HCT116 (cell line): ENCODE results near the gene DIP2A.

Experiments
- EZH2 ChIP-seq: fragments of 200-600 bp; sonication (generic); IDR thresholded peaks from 2 replicates; pipeline ENCODE4 v1.6.1; 2017; ENCODE audit warnings: antibody characterized with exemption, mixed run types
- EZH2phosphoT487 ChIP-seq: fragments of 200-600 bp; IDR thresholded peaks from 2 replicates; pipeline ENCODE4 v1.6.1; 2018; ENCODE audit warnings: antibody characterized with exemption, borderline replicate concordance
- MAX ChIP-seq: IDR thresholded peaks from 2 replicates; pipeline ENCODE4 v1.6.1; 2012
- POLR2A ChIP-seq: IDR thresholded peaks from 2 replicates; pipeline ENCODE4 v1.7.0; 2011; ENCODE audit warnings: borderline replicate concordance; ENCODE audit not compliant: insufficient read depth, insufficient read length; ENCODE audit errors: extremely low read depth
- POLR2AphosphoS5 ChIP-seq: IDR thresholded peaks from 2 replicates; pipeline ENCODE4 v1.6.1; 2011; ENCODE audit warnings: mild to moderate bottlenecking, low read depth, low read length, moderate library complexity
- RAD21 ChIP-seq: IDR thresholded peaks from 2 replicates; pipeline ENCODE4 v1.6.1; 2012; ENCODE audit warnings: low read depth, mild to moderate bottlenecking
- SP1 ChIP-seq: IDR thresholded peaks from 2 replicates; pipeline ENCODE4 v1.6.1; 2012; ENCODE audit warnings: low read depth
- YY1 ChIP-seq: IDR thresholded peaks from 2 replicates; pipeline ENCODE4 v1.6.1; 2011; ENCODE audit warnings: low read length, low read depth, moderate library complexity, mild to moderate bottlenecking; ENCODE audit not compliant: insufficient replicate concordance; ENCODE audit errors: extremely low read depth
- ZBTB33 ChIP-seq: IDR thresholded peaks from 2 replicates; pipeline ENCODE4 v1.6.1; 2011; ENCODE audit warnings: mild to moderate bottlenecking, low read length, moderate library complexity; ENCODE audit not compliant: insufficient replicate concordance; ENCODE audit errors: extremely low read depth
- ZNF274 ChIP-seq: fragments of 200-500 bp; sonication (Bioruptor generic); IDR thresholded peaks from 2 replicates; pipeline ENCODE4 v1.6.1; 2014; ENCODE audit warnings: mild to moderate bottlenecking, low read depth, low read length, inconsistent platforms
- TF ChIP-seq, protein P1 (sequence below), 3 experiments: fragments of 200-600 bp in 1 of 3; sonication (generic) in 1 of 3; IDR thresholded peaks in 2 of 3; conservative IDR thresholded peaks in 1 of 3; 2 replicates each; pipeline ENCODE4 v1.5.1; 2012 to 2017; ENCODE audit warnings: low read depth in 2 of 3, low read length in 2 of 3, antibody characterized with exemption in 1 of 3, borderline replicate concordance in 1 of 3, control low read depth in 1 of 3, mild to moderate bottlenecking in 1 of 3, mixed read lengths in 1 of 3, mixed run types in 1 of 3, moderate library complexity in 1 of 3; ENCODE audit not compliant: insufficient read depth in 1 of 3
- TF ChIP-seq, protein P2 (sequence below): IDR thresholded peaks from 2 replicates; pipeline ENCODE4 v1.6.1; 2012; ENCODE audit warnings: low read depth

GRCh38 chr21:46438241-46438640 lies 20.4 kb upstream of the DIP2A start:
- TF ChIP-seq, protein P1, sequence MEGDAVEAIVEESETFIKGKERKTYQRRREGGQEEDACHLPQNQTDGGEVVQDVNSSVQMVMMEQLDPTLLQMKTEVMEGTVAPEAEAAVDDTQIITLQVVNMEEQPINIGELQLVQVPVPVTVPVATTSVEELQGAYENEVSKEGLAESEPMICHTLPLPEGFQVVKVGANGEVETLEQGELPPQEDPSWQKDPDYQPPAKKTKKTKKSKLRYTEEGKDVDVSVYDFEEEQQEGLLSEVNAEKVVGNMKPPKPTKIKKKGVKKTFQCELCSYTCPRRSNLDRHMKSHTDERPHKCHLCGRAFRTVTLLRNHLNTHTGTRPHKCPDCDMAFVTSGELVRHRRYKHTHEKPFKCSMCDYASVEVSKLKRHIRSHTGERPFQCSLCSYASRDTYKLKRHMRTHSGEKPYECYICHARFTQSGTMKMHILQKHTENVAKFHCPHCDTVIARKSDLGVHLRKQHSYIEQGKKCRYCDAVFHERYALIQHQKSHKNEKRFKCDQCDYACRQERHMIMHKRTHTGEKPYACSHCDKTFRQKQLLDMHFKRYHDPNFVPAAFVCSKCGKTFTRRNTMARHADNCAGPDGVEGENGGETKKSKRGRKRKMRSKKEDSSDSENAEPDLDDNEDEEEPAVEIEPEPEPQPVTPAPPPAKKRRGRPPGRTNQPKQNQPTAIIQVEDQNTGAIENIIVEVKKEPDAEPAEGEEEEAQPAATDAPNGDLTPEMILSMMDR (IDR thresholded peaks at IDR 0.05 in 2 of 3, conservative IDR thresholded peaks at IDR 0.05 in 1 of 3; ENCODE audit: borderline replicate concordance in 1 of 3, insufficient read depth in 1 of 3, low read depth in 2 of 3, low read length in 2 of 3) = no peak
- TF ChIP-seq POLR2A = no peak
- no peak for TF ChIP-seq SP1
- no peak for TF ChIP-seq ZBTB33
- no peak for TF ChIP-seq MAX
- TF ChIP-seq EZH2 = no peak
- TF ChIP-seq RAD21 = no peak
- no peak for TF ChIP-seq YY1
- no peak for TF ChIP-seq EZH2phosphoT487
- TF ChIP-seq POLR2AphosphoS5 = no peak
- TF ChIP-seq, protein P2, sequence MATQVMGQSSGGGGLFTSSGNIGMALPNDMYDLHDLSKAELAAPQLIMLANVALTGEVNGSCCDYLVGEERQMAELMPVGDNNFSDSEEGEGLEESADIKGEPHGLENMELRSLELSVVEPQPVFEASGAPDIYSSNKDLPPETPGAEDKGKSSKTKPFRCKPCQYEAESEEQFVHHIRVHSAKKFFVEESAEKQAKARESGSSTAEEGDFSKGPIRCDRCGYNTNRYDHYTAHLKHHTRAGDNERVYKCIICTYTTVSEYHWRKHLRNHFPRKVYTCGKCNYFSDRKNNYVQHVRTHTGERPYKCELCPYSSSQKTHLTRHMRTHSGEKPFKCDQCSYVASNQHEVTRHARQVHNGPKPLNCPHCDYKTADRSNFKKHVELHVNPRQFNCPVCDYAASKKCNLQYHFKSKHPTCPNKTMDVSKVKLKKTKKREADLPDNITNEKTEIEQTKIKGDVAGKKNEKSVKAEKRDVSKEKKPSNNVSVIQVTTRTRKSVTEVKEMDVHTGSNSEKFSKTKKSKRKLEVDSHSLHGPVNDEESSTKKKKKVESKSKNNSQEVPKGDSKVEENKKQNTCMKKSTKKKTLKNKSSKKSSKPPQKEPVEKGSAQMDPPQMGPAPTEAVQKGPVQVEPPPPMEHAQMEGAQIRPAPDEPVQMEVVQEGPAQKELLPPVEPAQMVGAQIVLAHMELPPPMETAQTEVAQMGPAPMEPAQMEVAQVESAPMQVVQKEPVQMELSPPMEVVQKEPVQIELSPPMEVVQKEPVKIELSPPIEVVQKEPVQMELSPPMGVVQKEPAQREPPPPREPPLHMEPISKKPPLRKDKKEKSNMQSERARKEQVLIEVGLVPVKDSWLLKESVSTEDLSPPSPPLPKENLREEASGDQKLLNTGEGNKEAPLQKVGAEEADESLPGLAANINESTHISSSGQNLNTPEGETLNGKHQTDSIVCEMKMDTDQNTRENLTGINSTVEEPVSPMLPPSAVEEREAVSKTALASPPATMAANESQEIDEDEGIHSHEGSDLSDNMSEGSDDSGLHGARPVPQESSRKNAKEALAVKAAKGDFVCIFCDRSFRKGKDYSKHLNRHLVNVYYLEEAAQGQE = no peak
- no peak for TF ChIP-seq ZNF274
